Calu3 (cell line): ENCODE results near the gene TNS1. TPM values are rescaled to one million over a fixed set of nuclear protein-coding genes. Genes with fewer than 3 reads are reported as not detected.

ENCODE experiments used
- BruUV-seq: library from RNA; stranded (reverse); fragments of 400-500 nt; replicated peaks from 2 replicates; lab custom pipeline; 2021; lab: Mats Ljungman, UMichigan
- CTCF ChIA-PET: fragments of 300-600 bp; sonication (Branson Sonifier 250); formaldehyde crosslinking; loops from one replicate; lab custom pipeline; 2022; ENCODE audit warnings: antibody characterized with exemption; lab: Charles Lee
- DNase-seq: peaks from one replicate; pipeline ENCODE4 v3.0.0; 2022
- H3K27ac Mint-ChIP-seq: one replicate; pipeline ENCODE4 v1.8.0; 2022; ENCODE audit warnings: mixed read lengths; ENCODE audit not compliant: unreplicated experiment
- H3K27me3 Mint-ChIP-seq: one replicate; pipeline ENCODE4 v1.8.0; 2022; ENCODE audit warnings: mixed read lengths; ENCODE audit not compliant: unreplicated experiment
- H3K36me3 Mint-ChIP-seq: one replicate; pipeline ENCODE4 v1.8.0; 2022; ENCODE audit warnings: mild to moderate bottlenecking, moderate library complexity, mixed read lengths; ENCODE audit not compliant: insufficient read depth, unreplicated experiment
- H3K4me1 Mint-ChIP-seq: one replicate; pipeline ENCODE4 v1.8.0; 2022; ENCODE audit warnings: mild to moderate bottlenecking, low read depth, mixed read lengths; ENCODE audit not compliant: unreplicated experiment
- H3K4me3 Mint-ChIP-seq: one replicate; pipeline ENCODE4 v1.8.0; 2022; ENCODE audit warnings: mild to moderate bottlenecking, low read depth, moderate library complexity, mixed read lengths; ENCODE audit not compliant: unreplicated experiment
- H3K9me3 Mint-ChIP-seq: one replicate; pipeline ENCODE4 v1.8.0; 2022; ENCODE audit warnings: low read depth, mixed read lengths; ENCODE audit not compliant: unreplicated experiment
- intact Hi-C: fragments of 100-400 bp; cut with micrococcal nuclease; formaldehyde crosslinking; loops from one replicate; pipeline ENCODE4 v1.10.0; 2022; ENCODE audit not compliant: unreplicated experiment
- total RNA-seq: library from RNA; stranded (reverse); gene quantifications from 2 replicates; pipeline ENCODE4 v1.2.3, GENCODE V29; 2022
- TF ChIP-seq, protein P1 (sequence below): fragments of 200-600 bp; IDR thresholded peaks from one replicate; pipeline ENCODE4 v1.8.0; 2022; ENCODE audit warnings: antibody characterized with exemption; ENCODE audit not compliant: unreplicated experiment

The TNS1 gene
- total RNA-seq, 1 experiment from 2014 or later: 2.2 TPM

DNA sequence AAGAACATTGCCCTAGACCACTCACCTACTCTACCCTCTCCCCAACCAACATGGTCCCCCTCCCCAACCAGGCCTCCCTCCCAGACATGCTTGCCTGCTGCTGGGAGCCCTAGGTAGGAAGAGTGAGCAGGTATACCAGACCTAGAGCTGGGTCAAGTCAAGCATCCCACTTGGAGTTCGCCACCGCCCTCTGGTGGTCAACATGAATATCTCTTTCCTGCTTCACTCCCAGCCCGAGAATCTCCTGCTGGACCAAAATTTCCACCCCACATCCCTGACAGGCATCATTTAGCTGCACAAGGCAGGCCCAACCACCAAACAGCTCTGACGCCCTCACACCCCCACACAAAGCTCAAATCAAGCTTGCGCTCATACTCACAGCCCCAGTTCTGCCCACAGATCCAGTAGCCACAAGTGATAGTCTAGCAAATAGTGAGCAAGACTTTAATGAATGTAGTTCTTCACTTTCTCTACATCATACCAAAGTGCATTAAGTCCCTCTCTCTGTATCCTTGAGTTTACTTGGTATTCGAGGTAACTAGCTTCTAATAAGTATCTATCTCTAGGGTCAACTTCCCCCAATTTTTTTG lies 116.0 kb downstream of the TNS1 start:
- DNase-seq: peak; percentile 85
- Mint-ChIP-seq H3K27me3 (peaks cover 65% of the 10 kb centered on the region), H3K27ac (no peak overlapping the region), H3K36me3 (no peaks in the 10 kb centered on the region), H3K4me1 (no peaks in the 10 kb centered on the region), H3K4me3 (no peak overlapping the region), H3K9me3 (no peaks in the 10 kb centered on the region)
- intact Hi-C loops: loop anchor here (1.0 kb wide), 2 partner anchors 98 to 102 kb away; no protein-coding TSS in a partner anchor
- TF ChIP-seq, protein P1, sequence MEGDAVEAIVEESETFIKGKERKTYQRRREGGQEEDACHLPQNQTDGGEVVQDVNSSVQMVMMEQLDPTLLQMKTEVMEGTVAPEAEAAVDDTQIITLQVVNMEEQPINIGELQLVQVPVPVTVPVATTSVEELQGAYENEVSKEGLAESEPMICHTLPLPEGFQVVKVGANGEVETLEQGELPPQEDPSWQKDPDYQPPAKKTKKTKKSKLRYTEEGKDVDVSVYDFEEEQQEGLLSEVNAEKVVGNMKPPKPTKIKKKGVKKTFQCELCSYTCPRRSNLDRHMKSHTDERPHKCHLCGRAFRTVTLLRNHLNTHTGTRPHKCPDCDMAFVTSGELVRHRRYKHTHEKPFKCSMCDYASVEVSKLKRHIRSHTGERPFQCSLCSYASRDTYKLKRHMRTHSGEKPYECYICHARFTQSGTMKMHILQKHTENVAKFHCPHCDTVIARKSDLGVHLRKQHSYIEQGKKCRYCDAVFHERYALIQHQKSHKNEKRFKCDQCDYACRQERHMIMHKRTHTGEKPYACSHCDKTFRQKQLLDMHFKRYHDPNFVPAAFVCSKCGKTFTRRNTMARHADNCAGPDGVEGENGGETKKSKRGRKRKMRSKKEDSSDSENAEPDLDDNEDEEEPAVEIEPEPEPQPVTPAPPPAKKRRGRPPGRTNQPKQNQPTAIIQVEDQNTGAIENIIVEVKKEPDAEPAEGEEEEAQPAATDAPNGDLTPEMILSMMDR: peak; percentile 75
- CTCF ChIA-PET: interaction anchor here (0.8 to 3.0 kb wide), 5 partner anchors 95 to 102 kb away, joined by 3 to 31 read pairs (median 11); no protein-coding TSS in a partner anchor
- BruUV-seq: no TSS peak

DNA sequence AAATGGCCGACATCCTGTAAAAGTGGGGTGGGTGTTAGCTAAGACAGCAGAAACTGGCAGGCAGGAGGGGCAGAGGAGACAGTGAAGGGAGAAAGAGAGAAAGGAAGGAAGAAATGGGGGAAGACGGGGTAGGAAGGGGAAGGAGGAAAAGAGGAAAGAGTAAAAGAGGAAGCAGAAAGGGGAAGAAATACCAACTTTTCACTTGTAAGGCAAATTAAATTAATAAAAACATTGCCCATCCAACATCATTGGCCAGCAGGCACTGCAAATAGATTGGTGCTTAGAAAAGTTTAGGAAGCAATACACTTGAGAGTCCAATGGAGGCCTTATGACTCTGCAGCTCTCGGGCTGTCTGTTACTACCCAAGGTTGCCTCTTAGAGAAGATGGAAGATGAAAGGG lies 116.7 kb downstream of the TNS1 start:
- CTCF ChIA-PET: interaction anchor here (1.0 to 3.0 kb wide), 4 partner anchors 94 to 102 kb away, joined by 3 to 31 read pairs (median 14); no protein-coding TSS in a partner anchor
- DNase-seq: no peak
- no TSS peak for BruUV-seq
- H3K9me3 Mint-ChIP-seq: no peaks in the 10 kb centered on the region
- intact Hi-C loops: loop anchor here (1.0 kb wide), 2 partner anchors 97 to 101 kb away; no protein-coding TSS in a partner anchor
- peaks cover 62% of the 10 kb centered on the region for H3K27me3 Mint-ChIP-seq
- H3K4me3 Mint-ChIP-seq: no peak overlapping the region
- no peaks in the 10 kb centered on the region for H3K36me3 Mint-ChIP-seq
- H3K27ac Mint-ChIP-seq: no peak overlapping the region
- TF ChIP-seq, protein P1: no peak
- H3K4me1 Mint-ChIP-seq: no peaks in the 10 kb centered on the region

DNA sequence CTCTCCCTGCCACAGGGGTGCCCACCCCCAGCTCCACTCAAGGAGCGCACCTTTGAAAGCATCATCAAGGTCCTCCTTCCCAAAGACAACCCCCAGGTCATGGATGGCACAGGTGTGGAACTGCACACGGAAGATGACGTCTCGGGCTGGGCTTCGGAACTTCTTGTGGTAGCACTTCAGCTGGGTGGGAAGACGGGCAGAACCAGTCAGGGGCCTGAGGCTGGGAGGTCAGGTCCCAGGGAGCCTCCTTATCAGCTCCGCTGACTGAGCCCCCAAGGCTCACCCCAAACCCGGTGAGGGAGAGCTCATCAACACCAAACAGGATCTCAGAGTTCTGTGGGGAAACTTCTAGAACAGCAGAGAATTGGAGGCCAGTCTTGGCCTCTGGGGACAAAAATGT lies 117.8 kb downstream of the TNS1 start:
- no TSS peak for BruUV-seq
- H3K27ac Mint-ChIP-seq: no peak overlapping the region
- CTCF ChIA-PET: interaction anchor here (0.6 to 3.0 kb wide), 2 partner anchors 11 to 99 kb away, joined by 4 to 31 read pairs; no protein-coding TSS in a partner anchor
- intact Hi-C loops: no loop called here
- no peaks in the 10 kb centered on the region for H3K9me3 Mint-ChIP-seq
- H3K36me3 Mint-ChIP-seq: no peaks in the 10 kb centered on the region
- H3K4me1 Mint-ChIP-seq: no peaks in the 10 kb centered on the region
- H3K27me3 Mint-ChIP-seq: peaks cover 60% of the 10 kb centered on the region
- TF ChIP-seq, protein P1: no peak
- no peak overlapping the region for H3K4me3 Mint-ChIP-seq
- DNase-seq: no peak

DNA sequence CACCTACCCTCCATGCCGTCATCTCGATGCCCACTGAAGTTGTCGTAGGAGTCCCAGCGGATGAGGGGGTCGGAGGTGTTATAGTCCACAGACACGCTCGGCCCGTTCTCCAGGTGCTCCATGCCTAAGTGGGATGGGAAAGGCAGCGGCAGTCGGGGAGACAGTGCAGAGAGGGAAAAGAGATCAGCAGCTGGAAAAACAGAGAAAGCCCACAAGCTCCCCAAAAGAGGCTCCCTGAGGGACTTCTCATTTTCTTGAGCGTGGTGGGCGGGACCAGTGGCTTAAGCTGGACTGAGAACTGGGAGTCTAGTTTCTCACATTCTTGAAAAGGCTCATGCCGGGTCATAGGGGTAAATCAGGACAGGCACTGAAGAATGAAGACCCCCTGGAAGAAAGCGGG lies 121.9 kb downstream of the TNS1 start:
- no peaks in the 10 kb centered on the region for H3K36me3 Mint-ChIP-seq

More for the DNA sequence above, 121.9 kb downstream of the TNS1 start:
- TF ChIP-seq, protein P1: no peak
- no TSS peak for BruUV-seq
- H3K27ac Mint-ChIP-seq: no peak overlapping the region
- no peak for DNase-seq
- intact Hi-C loops: no loop called here
- H3K4me3 Mint-ChIP-seq: no peak overlapping the region
- no peaks in the 10 kb centered on the region for H3K4me1 Mint-ChIP-seq
- CTCF ChIA-PET: interaction anchor here (1.7 kb wide), 1 partner anchor 95 kb away, joined by 12 read pairs; no protein-coding TSS in a partner anchor
- peaks cover 74% of the 10 kb centered on the region for H3K27me3 Mint-ChIP-seq
- H3K9me3 Mint-ChIP-seq: no peaks in the 10 kb centered on the region
